ENCODE results near the gene TBX2. TPM values are rescaled to one million over a fixed set of nuclear protein-coding genes. Genes with fewer than 3 reads are reported as not detected.

TBX2 gene
- total and polyA plus RNA-seq, 9 of the 15 experiments (the other 6 are each of a cell fraction or from before 2014, with no cell fraction given): 0.18 TPM; not detected in 8

DNA sequence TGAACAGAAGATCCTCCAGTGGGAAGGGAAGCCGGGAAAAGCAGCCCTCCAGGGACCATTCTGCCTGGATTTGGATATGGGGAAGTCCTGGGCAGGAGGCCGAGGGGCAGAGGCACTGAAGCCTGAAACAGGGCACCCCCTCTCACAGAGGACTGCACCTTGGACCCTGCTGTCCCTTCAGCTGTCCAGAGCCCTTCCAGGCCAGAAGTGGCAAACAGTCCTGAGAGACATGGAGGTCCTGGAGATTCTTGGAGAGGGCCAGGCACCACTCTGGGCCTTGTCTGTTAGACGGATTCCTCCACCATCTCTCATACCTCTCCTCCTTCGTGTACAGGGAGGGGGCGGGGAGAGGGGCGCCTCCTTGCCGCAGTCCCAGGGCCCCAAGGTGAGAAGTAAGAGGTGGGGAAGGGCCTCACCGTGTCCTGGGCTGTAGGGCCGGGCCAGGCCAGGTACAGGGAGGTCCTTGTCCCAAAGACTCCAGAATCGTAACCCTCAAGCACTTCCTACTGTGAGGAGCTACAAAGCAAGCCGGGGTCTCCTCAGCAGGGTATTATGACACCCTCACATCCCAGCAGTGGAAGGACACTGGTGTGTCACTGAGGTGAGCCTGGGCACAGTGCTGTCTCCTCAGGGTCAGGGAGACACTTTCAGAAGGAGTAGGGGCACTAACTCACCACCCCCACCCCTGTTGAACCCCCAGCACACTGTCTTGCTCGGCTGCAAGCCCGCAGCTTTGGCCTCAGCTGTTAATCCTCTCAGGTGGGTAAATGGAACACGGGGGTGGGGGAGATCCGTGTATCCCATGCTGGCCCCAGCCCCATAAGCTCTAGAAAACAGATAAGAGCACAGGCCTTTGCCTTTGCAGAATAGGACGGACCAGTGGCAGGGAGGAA lies 16.6 kb upstream of the TBX2 start:
- H3K79me2 ChIP-seq (ENCODE audit: control insufficient read depth, insufficient read depth, low read length): no peaks in the 10 kb centered on the region
- no peak for ATAC-seq
- H3K4me2 ChIP-seq (ENCODE audit: insufficient read depth, low read length): no peak overlapping the region
- in situ Hi-C loops (cut with MboI): no loop called here
- no peak overlapping the region for H3K4me3 ChIP-seq
- peaks cover 7% of the 10 kb centered on the region; the same call in 1 of the 2 replicates for H4K20me1 ChIP-seq (replicated peaks; ENCODE audit: control insufficient read depth, insufficient read depth, low read length)
- ChIA-PET CTCF (ENCODE audit: low intra/inter-chr PET ratio) (no interaction called here), POLR2A (no interaction called here)
- no peak for DNase-seq (ENCODE audit: extremely low read depth in 1 of 4, low spot score in 3 of 4)
- no peaks in the 10 kb centered on the region for H3K4me1 ChIP-seq (replicated peaks in 1 of 2; ENCODE audit: control insufficient read depth in 2 of 2, insufficient read depth in 2 of 2, low read length in 2 of 2)
- H3K9me3 ChIP-seq (replicated peaks; ENCODE audit: control insufficient read depth, insufficient read depth, low read depth, low read length): no peaks in the 10 kb centered on the region
- no peak for FAIRE-seq
- H3K27me3 ChIP-seq (ENCODE audit: control insufficient read depth in 2 of 2, insufficient read depth in 2 of 2, low read length in 2 of 2): peaks cover 13 to 75% of the 10 kb centered on the region in 2 experiments; a peak in 4 of 5 replicates
- peaks cover 3% of the 10 kb centered on the region for H3K9me1 ChIP-seq (ENCODE audit: control insufficient read depth, insufficient read depth, low read length)
- H3K27ac ChIP-seq (ENCODE audit: extremely low read depth, low read depth, low read length): no peak overlapping the region
- H3K9ac ChIP-seq (ENCODE audit: insufficient read depth in 1 of 2, low read depth in 2 of 2, low read length in 2 of 2): no peak overlapping the region
- TF ChIP-seq ELF2 (CRISPR knock-in tag; IDR thresholded peaks at IDR 0.05) (no peak), HDAC6 (IDR thresholded peaks at IDR 0.05; ENCODE audit: low read depth, low read length) (no peak), POLR2H (tag; IDR thresholded peaks at IDR 0.05; ENCODE audit: low read depth) (no peak), NCOA1 (IDR thresholded peaks at IDR 0.05; ENCODE audit: low read depth) (no peak), ZNF668 (CRISPR knock-in tag; IDR thresholded peaks at IDR 0.05) (no peak)
- intact Hi-C loops (cut with micrococcal nuclease): no loop called here
- no peaks in the 10 kb centered on the region for H3K36me3 ChIP-seq (ENCODE audit: control insufficient read depth, insufficient read depth, low read length)
- no TSS peak for BruUV-seq (replicated peaks)
- under 1% methylated on average over 15 of the region's 16 CpGs for WGBS (ENCODE audit: insufficient coverage, low coverage, missing lambda C conversion rate)
- no peak overlapping the region for H2AFZ ChIP-seq (ENCODE audit: low read depth, low read length)
